AG10803 (cell line): ENCODE data around the gene GALNT9.

Source experiments
- DNase-seq: peaks from one replicate; pipeline ENCODE4 v3.0.0; 2010; ENCODE audit warnings: low read depth
- H3K4me3 ChIP-seq: 2 replicates; pipeline ENCODE4 v1.5.1; 2011; ENCODE audit warnings: mild to moderate bottlenecking, low read length, control low read depth
- TF ChIP-seq, protein P1 (sequence below): conservative IDR thresholded peaks from 2 replicates; pipeline ENCODE4 v1.5.1; 2011; ENCODE audit warnings: mild to moderate bottlenecking, low read length, control low read depth, inconsistent platforms

GALNT9 gene

DNA sequence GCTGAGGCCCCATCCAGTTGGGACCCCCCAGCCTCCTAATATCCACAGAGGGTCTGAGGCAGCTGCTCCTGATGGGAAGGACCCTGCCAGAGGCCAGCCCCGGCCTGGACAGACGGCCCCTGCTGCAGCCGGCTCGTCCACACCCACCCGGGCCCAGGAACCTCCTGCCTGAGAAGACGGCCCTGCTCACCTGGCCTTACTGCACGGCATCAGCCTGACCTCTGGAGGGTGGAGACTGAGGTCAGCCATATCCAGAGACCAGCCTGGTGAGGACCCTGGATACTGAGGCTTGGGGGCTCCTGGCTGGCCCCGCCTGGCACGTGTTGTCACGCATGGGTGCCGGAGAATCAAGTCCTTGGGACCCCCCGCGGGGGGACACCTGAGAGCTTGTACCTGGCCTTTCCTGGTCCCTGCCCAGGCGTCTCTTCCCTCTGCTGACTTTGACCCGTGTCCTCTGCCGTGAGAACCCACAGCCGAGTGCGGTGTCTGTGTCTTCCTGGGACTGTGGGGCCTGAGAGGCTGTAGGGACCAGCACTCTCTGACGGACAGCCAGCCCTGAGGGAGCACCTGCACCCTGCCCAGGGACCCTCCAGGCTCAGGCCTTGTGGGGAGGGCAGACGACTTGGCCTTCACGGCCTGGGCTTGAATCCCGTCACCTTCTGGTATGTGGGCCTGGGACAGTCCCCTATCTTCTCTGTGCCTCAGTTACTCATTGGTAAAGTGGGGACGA, 127.8 kb downstream of the GALNT9 start:
- TF ChIP-seq, protein P1, sequence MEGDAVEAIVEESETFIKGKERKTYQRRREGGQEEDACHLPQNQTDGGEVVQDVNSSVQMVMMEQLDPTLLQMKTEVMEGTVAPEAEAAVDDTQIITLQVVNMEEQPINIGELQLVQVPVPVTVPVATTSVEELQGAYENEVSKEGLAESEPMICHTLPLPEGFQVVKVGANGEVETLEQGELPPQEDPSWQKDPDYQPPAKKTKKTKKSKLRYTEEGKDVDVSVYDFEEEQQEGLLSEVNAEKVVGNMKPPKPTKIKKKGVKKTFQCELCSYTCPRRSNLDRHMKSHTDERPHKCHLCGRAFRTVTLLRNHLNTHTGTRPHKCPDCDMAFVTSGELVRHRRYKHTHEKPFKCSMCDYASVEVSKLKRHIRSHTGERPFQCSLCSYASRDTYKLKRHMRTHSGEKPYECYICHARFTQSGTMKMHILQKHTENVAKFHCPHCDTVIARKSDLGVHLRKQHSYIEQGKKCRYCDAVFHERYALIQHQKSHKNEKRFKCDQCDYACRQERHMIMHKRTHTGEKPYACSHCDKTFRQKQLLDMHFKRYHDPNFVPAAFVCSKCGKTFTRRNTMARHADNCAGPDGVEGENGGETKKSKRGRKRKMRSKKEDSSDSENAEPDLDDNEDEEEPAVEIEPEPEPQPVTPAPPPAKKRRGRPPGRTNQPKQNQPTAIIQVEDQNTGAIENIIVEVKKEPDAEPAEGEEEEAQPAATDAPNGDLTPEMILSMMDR: no peak

DNA sequence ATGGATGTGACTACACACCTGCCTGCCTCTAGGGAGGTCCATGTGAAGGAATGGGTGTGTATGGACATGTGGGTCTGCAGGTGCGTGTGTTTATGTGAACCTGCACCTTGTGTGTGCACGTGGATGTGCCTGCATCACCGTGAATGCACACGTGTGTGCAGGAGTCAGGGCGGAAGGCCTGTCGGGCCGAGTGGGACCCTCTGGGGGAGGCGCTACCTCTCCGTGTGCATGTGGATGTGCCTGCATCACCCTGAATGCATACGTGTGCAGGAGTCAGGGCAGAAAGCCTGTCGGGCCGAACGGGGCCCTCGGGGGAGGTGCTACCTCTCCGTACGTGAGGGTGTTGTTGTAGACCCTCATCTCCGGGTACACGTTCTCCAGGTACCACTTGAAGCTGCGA, 128.6 kb downstream of the GALNT9 start:
- TF ChIP-seq, protein P1: no peak
- no peak overlapping the region for H3K4me3 ChIP-seq
- no peak for DNase-seq

More for the DNA sequence above, 127.8 kb downstream of the GALNT9 start:
- no peak overlapping the region for H3K4me3 ChIP-seq
- DNase-seq: no peak

DNA sequence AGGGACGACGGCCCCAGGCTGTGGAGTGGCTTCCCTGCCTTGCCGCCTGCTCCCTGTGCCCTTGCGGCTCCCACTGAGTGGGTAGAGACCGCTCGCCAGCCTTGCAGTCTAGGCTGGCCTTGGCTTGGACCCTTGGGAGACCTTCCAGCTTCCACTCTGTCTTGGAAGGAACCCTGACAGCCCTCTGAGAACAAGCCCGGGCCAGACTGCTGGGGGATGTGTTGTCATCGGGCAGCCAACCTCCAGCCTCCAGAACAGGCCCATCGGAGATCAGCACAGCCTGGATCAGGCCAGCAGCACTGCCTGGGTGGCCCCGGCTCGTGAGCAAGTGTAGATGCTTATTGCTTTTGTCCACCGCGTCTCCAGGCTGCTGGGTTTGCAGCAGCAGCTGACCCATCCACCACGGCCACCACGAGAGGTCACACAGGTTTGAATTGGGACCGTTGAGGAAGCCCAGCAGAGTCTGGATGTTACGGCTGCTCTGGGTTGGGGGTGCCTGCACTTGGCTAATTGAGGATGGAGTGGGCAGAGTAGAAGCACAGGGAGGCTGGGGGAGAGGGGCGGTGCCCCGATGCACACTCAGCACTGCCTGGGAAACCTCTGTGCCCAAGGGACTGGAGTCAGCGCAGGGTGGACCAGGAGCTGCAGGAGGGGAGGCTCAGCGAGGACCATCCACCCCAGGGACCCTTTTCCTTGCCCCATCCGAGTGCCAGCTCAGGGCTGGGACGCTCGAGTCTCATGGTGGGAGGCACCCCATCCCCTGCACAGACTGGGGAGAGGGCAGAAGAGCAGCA, 129.7 kb downstream of the GALNT9 start:
- TF ChIP-seq, protein P1: no peak

DNA sequence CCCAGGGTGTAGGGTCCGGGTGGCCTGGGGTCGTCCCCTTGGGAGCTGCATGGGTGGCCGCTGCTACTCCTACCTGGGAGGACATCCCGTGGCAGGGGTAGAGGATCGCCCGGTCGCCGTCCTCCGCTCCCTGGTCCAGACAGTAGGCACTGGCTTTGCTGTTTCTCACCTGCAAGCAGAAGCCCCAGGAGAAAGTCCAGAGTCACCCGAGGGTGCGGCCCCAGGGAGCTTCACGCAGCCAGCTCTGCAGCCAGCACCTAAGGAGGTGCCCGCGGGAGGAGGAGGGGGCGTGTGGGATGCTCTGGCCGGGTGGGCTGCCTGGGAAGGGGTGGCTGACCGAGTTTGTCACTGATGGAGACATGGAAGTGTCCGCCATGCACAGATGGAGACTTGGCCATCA, 130.3 kb downstream of the GALNT9 start:
- no peak for DNase-seq
- TF ChIP-seq, protein P1: no peak
- H3K4me3 ChIP-seq: no peak overlapping the region

More for the DNA sequence above, 129.7 kb downstream of the GALNT9 start:
- no peak overlapping the region for H3K4me3 ChIP-seq
- no peak for DNase-seq

DNA sequence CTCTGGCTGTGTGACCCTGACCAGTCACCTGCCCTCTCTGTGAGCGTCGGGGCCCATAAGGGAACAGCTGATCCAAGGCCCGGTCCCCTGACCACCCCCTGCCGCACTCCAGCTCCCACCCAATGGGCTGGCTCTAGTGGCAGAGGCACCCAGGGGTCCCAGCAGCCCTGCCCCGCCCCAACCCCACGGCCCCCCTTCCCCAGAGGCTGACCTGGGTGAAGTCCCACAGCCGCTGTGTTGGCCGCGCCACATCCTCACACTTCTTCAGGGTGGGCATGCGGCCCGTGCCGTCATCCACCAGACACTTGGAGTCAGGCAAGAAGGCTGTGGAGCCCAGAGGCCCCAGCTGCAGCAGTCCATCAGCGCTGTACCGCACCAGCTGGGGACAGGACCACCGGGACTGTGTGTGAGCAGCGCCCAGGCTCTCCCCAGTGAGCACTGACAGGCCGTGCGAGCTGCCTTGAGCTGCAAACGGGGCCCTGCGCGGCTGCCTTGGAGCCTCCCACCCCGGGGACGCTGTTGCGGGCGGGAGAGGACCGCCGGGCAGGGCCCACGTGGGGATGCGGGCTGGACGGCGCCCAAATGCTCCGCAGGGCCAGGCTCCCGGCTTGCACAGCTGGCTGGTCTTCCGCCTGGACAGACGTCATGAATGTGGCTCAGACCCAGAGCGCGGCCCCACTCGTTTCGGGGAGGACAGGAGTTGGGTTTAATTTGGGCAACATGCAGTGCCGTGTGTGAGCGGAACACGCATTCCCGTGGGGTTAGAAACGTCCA, 131.6 kb downstream of the GALNT9 start:
- H3K4me3 ChIP-seq: no peak overlapping the region
- DNase-seq: no peak
- TF ChIP-seq, protein P1: no peak

DNA sequence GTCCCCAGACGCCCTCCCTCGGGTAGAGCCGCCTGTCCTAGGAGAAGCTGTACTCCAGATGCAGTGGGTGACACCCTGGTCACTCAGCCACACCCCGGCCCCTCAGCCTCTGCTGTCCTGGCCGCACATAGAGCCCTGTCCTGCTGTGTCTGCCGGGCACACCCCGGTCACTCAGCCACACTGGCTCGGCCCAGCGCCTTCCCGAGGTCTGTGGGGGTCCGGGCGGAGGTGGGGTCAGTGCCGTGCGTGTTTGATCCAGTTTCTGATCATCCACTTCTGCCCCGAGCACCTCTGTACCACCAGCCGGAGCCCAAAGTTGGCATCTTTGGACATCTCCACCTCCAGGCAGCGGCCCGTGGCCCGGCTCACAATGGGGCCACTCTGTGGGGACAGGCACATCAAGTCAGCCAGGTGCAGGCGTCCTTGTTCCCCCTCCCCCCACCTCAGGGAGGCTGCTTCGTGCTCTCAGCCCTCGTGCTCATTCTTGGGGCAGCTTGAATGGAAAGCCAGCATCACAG, 132.5 kb downstream of the GALNT9 start:
- TF ChIP-seq, protein P1: no peak
- no peak overlapping the region for H3K4me3 ChIP-seq
- DNase-seq: no peak
